Amniotic epithelial cell (primary cell): ENCODE results near the gene FAM124B.
A peak's percentile ranks its signal among the peaks of the same experiment; 100 is the strongest.

Experiments used
- DNase-seq: peaks from one replicate; pipeline ENCODE4 v3.0.0-alpha.2; 2010; ENCODE audit warnings: low read depth

FAM124B gene, protein sequence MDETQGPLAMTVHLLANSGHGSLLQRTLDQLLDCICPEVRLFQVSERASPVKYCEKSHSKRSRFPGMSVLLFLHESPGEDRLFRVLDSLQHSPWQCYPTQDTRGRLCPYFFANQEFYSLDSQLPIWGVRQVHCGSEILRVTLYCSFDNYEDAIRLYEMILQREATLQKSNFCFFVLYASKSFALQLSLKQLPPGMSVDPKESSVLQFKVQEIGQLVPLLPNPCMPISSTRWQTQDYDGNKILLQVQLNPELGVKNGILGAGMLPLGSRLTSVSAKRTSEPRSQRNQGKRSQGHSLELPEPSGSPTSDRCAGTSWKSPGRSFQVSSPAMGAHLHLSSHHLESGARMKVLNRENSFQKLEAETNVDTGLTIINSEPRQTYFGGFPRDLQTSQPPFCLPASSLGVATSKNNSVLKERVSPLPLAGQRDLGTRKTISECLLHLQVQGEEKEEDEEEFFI

DNA sequence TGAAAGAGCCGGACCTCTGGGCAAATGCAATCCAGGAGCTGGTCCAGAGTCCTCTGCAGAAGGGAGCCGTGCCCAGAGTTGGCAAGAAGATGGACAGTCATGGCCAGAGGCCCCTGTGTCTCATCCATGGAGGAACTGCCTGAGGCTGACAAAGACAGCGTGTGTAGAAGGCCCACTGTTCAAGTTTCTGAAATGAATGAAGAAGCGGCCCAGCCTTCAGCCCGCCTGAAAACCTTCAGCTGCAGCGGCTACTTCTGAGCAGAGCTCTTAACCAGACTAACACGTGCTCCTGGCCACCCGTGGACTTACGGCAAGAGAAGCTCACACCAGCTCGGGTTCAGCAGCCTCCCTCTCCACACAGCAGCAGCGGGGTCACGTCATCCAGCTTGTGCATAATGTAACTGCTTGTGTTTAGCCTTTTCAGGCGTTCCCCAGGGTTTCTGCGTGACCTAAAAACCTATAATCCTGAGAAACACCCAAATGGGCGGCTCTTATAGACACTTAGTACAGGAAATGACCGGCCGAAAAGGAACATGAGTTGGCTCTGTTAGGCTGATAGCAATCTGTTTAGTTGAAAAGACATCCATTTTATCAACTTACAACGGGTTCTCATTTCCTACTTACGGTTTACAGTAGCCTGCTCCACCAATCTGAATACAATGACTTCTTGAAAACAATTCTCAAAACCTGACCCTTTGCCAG is at the start of gene FAM124B:
Gene FAM124B (minus strand): TSS at position 467 of the 702 bp plus-strand sequence. CDS start 339 bp downstream, at position 128.
- DNase-seq: peak; percentile 53

DNA sequence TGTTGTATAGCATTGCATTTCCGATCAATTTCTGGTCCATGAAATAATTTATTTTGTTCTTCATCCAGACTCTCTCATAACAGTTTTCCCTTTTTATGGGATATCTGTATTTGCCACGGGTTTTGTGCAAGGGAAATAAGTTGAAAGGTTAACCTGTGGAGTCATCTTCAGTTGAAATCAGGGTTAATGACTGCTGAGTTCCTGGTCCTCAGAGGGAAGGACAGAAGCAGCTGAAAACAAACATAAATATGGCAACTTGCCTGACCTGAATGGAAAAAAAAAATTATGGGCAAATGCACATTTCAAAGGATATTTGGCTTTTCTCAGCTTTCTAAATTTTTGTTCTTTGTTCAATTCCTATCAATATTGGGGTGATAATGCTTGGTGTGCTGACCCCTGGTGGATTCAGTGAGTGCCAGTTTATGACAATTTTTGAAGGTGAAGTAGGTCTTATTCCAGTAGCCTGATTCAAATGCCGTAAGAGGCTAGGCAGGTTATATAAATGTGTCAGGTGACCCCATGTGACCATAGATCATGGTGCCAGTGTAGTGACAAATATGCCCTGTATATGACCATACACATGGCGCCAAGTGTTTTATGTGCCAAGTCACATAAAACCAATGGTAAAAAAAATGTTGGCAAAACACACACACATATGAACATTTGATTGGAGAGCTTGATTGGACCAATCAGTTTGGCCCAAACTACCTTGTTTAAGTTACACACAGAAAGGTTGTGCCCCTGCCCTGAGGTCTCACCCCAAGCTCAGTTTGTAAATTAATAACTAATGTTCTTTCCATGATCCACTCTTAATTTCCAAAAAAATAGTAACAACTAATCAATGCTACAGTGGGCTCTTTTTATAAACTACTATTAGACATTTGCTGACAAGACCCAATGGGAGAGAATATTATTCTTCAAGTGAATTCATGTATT is 47.6 kb upstream of the FAM124B start:
- peak; percentile 8 for DNase-seq

DNA sequence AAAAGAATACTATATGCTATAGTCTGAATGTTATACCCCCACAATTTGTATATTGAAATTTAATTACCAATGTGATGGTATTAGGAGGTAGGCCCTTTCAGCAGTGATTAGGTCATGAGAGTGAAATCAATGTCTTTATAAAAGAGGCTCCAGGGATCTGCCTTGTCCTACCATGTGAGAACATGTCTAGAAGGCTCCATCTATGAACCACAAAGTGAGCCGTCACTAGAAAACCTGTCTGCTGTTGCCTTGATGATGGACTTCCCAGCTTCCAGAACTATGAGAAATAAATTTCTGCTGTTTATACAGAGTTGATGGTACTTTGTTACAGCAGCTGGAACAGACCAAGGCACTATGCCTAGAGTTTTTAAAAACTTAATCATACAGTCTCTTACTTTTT is 46.3 kb upstream of the FAM124B start:
- DNase-seq: no peak

DNA sequence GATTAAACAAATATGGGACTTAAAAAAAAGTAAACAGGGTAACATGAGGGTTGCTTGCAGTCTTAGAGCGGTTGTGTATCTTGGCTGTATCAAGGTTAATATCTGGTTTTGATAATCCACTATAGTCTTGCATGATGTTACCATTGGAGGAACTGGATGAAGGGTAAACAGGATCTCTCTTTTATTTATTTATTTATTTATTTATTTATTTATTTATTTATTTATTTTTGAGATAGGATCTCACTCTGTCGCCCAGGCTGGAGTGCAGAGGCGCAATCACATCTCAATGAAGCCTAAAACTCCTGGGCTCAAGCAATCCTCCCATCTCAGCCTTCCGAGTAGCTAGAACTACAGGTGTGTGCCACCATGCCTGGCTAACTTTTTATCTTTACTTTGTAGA is 42.9 kb upstream of the FAM124B start:
- DNase-seq: no peak

DNA sequence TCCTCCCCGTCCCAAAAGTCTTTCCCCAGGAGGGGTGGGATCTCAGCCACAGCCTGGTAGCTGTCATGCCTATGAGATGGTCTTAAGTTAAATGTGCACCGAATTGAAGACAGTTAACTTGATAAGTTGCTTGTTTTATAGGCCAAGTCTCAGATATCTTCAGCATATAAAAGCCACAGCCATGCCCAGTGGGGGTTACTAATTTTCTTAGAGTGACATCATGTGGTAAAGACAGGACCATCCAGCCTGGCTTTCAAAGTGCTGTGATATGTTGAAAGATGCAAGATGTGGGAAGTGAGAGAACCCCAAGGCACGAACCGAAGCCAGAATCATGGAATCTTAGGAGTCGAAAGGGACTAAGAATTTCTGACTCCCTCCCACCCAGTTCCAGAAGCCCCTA is 42.1 kb upstream of the FAM124B start:
- DNase-seq: no peak

DNA sequence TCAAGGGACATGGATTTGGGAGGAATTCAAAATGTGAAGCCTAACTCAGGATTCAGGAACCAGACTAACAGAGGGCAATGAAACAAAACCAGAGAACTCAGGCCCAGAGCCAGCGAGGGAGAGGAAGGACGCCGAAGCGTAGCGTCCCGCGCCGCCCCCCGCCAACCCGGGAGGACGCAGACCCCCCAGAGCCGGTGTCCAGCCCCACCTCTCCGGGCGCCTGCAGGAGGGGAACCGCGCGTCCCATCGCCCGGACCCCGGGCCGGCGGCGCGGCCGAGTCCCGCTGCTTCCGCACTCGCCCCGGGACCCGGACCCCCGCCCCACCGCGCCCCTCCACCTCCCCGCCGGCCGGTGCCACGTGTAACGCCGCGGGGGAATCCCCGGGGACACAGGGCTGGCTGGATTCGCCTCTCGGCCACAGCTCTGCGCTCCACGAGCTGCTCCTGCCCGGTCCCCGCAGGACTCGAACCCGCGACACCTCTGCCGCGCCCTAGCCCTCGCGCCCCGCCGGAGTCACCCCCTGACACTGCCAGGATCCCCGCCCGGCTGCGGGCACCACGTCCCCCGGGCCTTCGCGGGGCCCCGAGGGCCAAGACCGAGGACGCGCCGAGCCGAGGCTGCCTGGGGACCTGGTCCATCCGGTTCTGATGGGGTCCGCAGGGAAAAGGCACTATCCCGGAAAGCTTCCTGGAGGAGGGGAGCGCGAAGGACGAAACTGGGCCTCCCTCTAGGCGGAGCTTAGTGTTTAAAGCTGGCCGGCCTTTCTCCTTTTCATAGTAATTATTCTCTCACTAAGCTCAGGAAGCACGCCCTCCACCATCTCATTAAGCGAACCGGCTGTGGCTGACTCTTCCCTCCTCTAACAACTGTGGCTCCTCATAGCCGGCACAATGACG is 40.4 kb upstream of the FAM124B start:
- peak; percentile 15 for DNase-seq

DNA sequence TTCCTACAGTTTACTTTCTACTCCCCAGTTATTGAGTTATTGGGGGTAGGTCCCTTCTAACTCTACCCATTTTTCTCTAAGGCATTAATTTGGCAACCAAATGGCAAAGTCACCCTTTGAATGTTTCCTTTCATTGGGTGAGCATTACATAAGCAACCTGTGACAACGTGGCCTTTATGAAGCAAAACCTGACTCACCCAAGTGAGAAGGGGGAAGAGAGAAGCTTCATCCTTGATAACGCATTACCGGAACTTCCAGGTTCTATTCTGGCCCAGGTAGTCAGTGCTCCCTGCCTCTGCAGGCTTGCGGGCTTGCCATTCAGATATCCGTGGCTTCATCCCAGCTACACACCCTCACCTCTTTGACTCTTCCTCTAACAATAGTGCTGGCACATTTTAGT is 39.1 kb upstream of the FAM124B start:
- no peak for DNase-seq

DNA sequence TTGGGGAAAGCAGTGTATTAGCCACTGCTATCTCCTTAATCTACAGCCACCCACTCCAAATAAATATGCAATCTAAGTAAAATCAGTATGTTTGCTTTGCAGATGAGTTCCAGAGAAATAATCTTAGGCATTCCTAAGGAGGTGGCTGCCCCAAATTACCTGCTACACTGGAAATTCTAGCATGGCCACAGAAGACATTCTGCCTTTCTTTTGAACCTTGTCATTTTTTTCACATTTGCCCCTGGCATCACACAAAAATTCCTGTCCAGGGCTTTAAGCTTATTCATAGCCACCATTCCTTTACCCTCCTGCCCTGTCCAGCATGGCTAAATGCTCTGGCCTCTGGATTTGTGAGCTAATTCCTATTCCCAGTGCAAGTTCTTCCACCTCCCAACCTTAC is 36.8 kb upstream of the FAM124B start:
- DNase-seq: no peak

DNA sequence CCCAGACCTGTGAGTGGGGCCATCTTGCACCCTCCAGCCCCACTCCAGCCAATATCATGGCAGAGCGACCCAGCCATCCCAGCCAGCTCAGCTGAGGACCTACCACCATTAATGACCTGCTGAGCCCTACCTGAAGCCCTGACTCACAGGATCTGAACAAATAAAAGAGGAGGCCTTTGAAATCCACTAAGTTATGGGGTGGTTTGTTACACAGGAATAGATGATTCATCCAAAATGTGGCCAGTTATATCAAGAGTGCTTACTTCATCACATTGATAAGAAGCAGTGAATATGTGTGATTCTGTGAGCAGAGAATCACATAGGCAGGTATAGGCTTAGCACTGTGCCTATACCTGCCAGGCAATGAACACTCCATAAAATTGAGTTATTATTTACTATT is 34.7 kb upstream of the FAM124B start:
- DNase-seq: peak; percentile 83

DNA sequence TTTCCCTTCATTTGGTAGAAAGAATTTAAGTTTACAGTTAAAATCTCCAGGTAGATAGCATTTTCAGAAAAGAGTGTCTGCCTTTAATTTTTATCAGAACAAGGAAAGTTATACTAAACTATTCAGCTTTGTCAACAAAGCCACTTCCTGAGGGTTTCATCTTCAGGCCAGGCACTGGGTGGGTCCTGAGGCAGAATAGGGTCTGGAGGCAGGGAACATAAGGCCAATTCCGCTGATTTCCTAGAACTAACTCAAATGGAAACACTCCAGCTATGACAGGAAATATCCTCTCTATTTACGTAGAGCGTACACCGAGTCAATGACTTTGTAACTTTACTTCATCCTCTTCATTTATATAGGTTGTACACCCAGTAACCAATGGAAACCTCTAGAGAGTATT is 32.7 kb upstream of the FAM124B start:
- no peak for DNase-seq

DNA sequence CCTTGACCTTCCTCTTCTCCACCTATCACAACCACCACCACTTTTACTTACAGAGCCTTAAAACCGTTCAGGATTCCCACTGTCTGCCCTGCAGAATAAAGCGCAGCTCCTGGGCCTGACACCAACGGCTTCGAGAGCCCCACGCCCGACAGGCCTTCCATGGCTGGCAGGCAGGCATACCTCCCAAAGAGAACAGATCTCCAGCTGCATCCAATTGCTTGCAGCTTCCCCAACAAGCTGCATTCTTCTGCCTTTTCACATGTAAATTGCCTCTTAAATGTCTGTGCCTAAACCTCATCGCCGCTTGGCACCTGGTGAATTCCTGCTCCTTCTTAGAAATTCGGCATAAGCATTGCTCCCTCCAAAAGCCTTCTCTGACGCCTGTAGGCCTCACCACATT is 31.5 kb upstream of the FAM124B start:
- no peak for DNase-seq

DNA sequence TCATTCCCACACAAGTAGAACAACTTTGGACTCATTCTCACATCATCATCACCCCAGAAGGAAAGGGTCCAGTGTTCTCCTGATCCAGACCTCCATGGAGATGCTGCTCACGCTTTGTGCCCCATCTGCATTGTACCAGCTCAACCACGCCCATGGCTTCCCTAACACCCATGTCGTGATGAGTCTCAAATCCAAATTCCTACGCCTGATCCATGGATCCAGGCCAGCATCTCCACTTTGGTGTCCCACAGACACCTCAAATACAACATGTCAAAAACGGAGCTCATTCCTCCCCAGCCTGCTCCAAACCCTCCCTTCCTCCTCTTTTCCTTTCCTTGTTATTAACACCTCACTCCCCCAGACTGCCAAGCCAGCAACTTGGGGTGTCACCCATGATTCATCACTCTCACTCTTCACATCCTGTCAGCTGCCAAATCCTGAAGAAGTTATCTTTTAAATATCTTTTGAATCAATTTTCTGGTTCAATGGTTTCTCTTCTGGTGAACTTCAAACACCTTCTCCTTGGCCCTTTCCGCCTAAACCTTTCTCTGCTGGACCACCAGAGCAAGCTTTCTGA is 30.2 kb upstream of the FAM124B start:
- no peak for DNase-seq

DNA sequence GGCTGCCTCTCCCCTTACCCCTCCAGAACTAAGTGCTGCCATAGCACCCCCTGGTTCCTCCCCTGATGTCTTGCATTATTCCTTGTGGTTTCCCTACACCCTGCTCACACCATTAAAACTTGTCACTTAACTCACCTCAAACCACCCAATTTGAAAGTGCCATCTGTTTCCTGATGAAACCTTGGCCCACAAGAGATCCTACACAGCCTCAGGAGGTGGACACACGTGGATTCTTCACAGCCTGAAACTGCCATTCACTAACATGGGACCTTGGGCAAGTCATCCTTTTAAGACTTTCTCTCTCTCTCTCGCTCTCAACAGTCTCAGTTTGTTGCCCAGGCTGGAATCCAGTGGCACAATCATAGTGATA is 27.5 kb upstream of the FAM124B start:
- no peak for DNase-seq

DNA sequence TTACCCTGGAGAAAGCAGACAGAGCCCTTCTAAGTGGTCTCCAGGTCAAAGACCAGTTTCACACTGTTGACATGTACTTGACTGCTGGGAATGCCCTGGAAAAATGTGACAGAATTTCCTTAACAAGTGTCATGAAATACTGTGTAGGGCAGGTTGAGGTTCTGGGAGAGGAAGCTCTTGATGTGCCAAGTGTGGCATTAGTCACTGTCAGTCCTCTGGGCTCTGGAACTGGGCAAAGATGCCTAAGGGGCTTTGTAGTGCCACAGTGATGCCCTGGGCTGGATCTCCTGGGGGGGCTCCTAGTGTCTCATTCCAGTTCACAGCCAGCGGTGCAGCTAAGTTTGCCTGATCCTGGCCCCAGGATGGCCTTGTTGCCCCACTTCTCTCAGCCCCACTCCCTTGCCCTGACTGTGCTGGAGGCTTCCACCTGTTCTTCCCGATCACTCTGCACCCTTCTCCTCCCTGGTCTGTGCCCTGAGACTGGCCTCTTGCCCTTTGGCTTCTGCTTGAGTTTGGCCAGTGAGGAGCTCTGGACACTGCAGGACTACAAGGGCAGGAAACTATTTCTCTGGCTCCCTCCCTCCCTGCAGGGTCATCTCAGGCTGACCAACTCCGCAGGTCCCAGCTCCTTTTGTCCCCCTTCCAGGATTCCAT is 27.0 kb upstream of the FAM124B start:
- DNase-seq: no peak

DNA sequence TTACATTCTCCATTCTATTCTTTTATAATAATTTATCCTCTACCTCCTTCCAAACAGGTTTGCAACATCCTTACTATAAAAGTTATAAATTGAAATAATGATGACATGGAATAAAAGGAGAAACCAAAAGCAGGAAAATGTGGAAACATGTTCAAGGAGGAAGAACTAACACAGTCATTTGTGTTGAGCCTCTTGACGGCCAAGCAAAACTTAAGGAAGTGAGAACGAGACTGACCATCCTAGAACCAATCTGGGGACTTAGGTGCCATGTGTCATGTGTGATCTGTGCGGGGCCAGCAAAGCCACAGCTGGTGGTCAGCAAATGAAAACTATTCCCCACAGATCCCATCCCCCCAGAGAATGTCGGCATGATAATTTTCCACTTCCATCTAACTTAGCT is 25.6 kb upstream of the FAM124B start:
- DNase-seq: no peak

DNA sequence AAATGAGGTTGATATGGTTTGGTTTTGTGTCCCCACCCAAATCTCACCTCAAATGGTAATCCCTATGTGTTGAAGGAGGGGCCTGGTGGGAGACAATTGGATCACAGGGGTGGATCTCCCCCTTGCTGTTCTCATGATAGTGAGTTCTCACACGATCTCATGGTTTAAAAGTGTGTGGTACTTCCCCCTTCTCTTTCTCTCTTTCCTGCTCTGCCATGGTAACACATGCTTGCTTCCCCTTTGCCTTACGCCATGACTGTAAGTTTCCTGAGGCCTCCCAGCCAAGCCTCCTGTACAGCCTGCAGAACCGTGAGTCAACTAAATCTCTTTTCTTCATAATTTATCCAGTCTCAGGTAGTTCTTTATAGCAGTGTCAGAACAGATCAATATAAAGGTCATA is 24.7 kb upstream of the FAM124B start:
- no peak for DNase-seq

DNA sequence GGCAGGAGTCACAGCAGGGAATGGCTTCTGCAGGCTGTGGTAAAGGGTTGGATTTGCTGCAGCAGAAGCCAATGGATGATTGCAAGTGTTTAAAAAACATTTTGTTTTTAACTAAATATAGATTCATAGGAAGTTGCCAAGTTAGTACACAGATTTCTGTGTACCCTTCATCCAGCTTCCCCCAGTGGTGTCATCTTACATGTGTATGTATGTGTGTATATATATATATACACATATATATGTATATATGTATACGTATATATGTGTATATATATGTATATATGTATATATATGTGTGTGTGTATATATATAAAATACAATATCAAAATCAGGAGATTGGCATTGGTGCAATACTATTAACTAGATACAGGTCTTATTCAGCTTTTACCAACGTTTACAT is 19.2 kb upstream of the FAM124B start:
- DNase-seq: no peak

DNA sequence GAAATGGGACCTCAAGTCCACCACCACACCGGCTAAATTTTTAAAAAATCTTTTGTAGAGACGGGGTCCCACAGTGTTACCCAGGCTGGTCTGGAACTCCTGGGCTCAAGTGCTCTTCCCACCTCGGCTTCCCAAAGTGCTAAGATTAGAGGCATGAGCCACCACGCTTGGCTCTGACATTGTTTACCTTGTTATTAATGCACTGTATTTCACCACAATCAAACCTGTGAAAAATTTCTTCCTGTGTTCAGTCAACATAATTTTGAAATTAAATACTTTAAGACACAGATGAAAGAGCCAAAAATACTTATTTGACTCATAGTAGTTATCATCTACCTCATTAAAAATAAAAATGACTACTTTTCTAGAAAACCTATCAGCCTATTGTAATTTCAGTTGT is 16.0 kb upstream of the FAM124B start:
- DNase-seq: no peak

DNA sequence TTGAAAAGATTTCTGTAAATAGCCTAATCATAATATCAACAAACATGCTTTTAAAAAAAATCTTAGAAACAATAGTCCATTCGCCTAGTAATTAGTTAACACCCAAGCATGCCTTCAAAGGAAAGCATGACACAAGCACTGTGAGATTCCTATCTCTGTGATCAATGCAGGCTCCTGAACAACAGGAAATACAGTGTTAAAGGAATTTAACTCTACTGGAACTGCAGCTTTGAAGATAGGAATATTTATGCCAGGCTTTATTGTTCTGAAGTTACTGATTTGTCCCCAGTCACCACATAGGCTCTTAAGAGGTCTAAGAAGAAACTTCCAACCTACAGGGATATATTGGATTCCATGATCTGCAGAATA is 15.4 kb upstream of the FAM124B start:
- DNase-seq: no peak

DNA sequence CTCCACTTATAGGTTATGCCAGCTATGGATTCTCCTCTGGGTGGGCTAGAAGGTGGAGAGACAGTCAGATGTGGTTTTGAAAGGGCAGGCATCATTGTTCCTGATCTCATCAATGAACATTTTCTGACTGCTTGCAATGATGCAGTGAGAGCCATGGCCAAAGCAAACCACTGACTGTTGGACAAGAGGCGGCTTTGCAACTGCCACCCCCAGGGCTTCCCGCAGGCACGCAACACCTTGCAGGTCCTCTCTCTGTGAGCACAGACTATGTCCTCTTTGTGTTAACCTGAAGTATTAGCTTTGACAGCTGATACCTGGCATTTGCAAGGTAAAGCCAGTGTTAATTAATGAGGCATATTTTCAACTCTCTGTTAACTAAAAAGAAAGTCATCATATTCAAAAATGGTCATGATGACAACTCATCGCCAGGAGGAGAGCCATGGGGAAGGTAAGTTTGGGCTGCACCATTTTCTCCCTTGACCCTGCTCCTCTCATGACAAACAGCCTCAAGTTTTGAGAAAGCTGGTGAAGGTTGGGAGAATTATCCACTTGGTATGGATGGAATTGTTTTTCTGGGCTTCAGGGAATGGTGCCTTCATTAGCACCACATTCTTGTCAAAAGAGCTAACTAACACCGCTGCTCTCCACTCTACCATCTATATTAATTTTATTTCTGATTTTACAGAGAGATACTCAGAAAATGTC is 14.9 kb upstream of the FAM124B start:
- DNase-seq: no peak
